ENCODE measurements around the gene NEK7. TPM values are rescaled to one million over a fixed set of nuclear protein-coding genes. Genes with fewer than 3 reads are reported as not detected.

Gene NEK7
- total and polyA plus RNA-seq, 9 of the 15 experiments (the other 6 are each of a cell fraction or from before 2014, with no cell fraction given): 8.5 to 37.3 (median 27.7) TPM

DNA sequence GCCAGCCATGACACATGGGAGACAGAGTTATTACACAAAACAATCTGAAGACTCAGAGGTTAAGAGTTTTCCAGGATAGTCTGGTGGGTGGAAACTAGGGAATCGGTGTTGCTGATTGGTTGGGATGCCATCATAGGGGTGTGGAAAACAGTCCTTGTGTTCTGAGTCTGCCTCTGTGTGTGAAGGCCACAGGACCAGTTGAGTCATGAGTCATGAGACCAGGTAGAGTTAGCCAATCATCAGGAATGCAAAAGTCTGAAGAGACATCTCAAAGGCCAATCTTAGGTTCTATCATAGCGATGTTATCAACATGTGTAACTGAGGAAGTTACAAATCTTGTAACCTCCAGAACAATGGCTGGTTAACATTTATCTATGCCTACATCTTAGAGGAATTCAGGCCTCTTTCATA is 49.7 kb upstream of the NEK7 start:
- Histone ChIP-seq H4K20me1 (replicated peaks; ENCODE audit: control insufficient read depth, insufficient read depth, low read length) (no peaks in the 10 kb centered on the region), H2AFZ (ENCODE audit: low read depth, low read length) (no peak overlapping the region), H3K4me2 (ENCODE audit: insufficient read depth, low read length) (no peak overlapping the region), H3K27me3 (ENCODE audit: control insufficient read depth in 2 of 2, insufficient read depth in 2 of 2, low read length in 2 of 2) (no peaks in the 10 kb centered on the region), H3K27ac (ENCODE audit: extremely low read depth, low read depth, low read length) (no peak overlapping the region), H3K9me3 (replicated peaks; ENCODE audit: control insufficient read depth, insufficient read depth, low read depth, low read length) (no peaks in the 10 kb centered on the region), H3K9ac (ENCODE audit: insufficient read depth in 1 of 2, low read depth in 2 of 2, low read length in 2 of 2) (no peak overlapping the region), H3K9me1 (ENCODE audit: control insufficient read depth, insufficient read depth, low read length) (no peaks in the 10 kb centered on the region), H3K36me3 (ENCODE audit: control insufficient read depth, insufficient read depth, low read length) (no peaks in the 10 kb centered on the region), H3K79me2 (ENCODE audit: control insufficient read depth, insufficient read depth, low read length) (no peaks in the 10 kb centered on the region), H3K4me3 (no peak overlapping the region), H3K4me1 (replicated peaks in 1 of 2; ENCODE audit: control insufficient read depth in 2 of 2, insufficient read depth in 2 of 2, low read length in 2 of 2) (no peaks in the 10 kb centered on the region)
- DNase-seq (ENCODE audit: extremely low read depth in 1 of 4, low spot score in 3 of 4) (no peak), ATAC-seq (no peak), FAIRE-seq (no peak)
- no TSS peak for BruUV-seq (replicated peaks)
- TF ChIP-seq CBFA2T3 (IDR thresholded peaks at IDR 0.05) (no peak), NELFE (IDR thresholded peaks at IDR 0.05; ENCODE audit: insufficient read depth, insufficient read length) (no peak), BMI1 (IDR thresholded peaks at IDR 0.05; ENCODE audit: low read length) (no peak), MECOM (CRISPR knock-in tag; IDR thresholded peaks at IDR 0.05) (no peak), RBM15 (IDR thresholded peaks at IDR 0.05; ENCODE audit: insufficient read depth, low read length) (no peak), ZNF224 (CRISPR knock-in tag; IDR thresholded peaks at IDR 0.05) (no peak), SNIP1 (IDR thresholded peaks at IDR 0.05; ENCODE audit: low read depth) (no peak), ELF4 (CRISPR knock-in tag; IDR thresholded peaks at IDR 0.05) (no peak), POLR2B (IDR thresholded peaks at IDR 0.05; ENCODE audit: low read depth, partially characterized antibody) (no peak), U2AF1 (optimal IDR thresholded peaks at IDR 0.05; ENCODE audit: low read depth, low read length) (no peak), MCM5 (IDR thresholded peaks at IDR 0.05; ENCODE audit: low read depth) (no peak), XRCC3 (IDR thresholded peaks at IDR 0.05) (no peak), MCM3 (IDR thresholded peaks at IDR 0.05) (no peak), HSF4 (CRISPR knock-in tag; IDR thresholded peaks at IDR 0.05; ENCODE audit: borderline replicate concordance) (no peak), BRD9 (IDR thresholded peaks at IDR 0.05; ENCODE audit: low read depth, partially characterized antibody) (no peak), ZNF217 (CRISPR knock-in tag; IDR thresholded peaks at IDR 0.05) (no peak), SAFB2 (IDR thresholded peaks at IDR 0.05; ENCODE audit: borderline replicate concordance, low read depth, low read length, severe bottlenecking) (no peak)
- TF ChIP-seq, protein P1, sequence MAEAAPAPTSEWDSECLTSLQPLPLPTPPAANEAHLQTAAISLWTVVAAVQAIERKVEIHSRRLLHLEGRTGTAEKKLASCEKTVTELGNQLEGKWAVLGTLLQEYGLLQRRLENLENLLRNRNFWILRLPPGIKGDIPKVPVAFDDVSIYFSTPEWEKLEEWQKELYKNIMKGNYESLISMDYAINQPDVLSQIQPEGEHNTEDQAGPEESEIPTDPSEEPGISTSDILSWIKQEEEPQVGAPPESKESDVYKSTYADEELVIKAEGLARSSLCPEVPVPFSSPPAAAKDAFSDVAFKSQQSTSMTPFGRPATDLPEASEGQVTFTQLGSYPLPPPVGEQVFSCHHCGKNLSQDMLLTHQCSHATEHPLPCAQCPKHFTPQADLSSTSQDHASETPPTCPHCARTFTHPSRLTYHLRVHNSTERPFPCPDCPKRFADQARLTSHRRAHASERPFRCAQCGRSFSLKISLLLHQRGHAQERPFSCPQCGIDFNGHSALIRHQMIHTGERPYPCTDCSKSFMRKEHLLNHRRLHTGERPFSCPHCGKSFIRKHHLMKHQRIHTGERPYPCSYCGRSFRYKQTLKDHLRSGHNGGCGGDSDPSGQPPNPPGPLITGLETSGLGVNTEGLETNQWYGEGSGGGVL (CRISPR knock-in tag; IDR thresholded peaks at IDR 0.05): no peak
- TF ChIP-seq, protein P2, sequence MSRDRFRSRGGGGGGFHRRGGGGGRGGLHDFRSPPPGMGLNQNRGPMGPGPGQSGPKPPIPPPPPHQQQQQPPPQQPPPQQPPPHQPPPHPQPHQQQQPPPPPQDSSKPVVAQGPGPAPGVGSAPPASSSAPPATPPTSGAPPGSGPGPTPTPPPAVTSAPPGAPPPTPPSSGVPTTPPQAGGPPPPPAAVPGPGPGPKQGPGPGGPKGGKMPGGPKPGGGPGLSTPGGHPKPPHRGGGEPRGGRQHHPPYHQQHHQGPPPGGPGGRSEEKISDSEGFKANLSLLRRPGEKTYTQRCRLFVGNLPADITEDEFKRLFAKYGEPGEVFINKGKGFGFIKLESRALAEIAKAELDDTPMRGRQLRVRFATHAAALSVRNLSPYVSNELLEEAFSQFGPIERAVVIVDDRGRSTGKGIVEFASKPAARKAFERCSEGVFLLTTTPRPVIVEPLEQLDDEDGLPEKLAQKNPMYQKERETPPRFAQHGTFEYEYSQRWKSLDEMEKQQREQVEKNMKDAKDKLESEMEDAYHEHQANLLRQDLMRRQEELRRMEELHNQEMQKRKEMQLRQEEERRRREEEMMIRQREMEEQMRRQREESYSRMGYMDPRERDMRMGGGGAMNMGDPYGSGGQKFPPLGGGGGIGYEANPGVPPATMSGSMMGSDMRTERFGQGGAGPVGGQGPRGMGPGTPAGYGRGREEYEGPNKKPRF (IDR thresholded peaks at IDR 0.05; ENCODE audit: low read depth, low read length): no peak
- TF ChIP-seq, protein P3, sequence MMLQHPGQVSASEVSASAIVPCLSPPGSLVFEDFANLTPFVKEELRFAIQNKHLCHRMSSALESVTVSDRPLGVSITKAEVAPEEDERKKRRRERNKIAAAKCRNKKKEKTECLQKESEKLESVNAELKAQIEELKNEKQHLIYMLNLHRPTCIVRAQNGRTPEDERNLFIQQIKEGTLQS (IDR thresholded peaks at IDR 0.05): no peak
- TF ChIP-seq, protein P3 (CRISPR knock-in tag; conservative IDR thresholded peaks at IDR 0.05): no peak
- WGBS (ENCODE audit: insufficient coverage, low coverage, missing lambda C conversion rate): 23% methylated on average over 2 of the region's 2 CpGs
- ChIA-PET POLR2A (no interaction called here), CTCF (ENCODE audit: low intra/inter-chr PET ratio) (no interaction called here)
- in situ Hi-C loops (cut with MboI) (no loop called here), intact Hi-C loops (cut with micrococcal nuclease) (no loop called here)
